Activated naive CD8-positive, alpha-beta T cell treated with anti-CD3 and anti-CD28 coated beads, Interleukin-2, amount 10 ng/mL, durations not matched to agents 7 days and 5 days (primary cell): Measurements from ENCODE around the gene AOC3. TPM values are rescaled to one million over a fixed set of nuclear protein-coding genes. Genes with fewer than 3 reads are reported as not detected.

Experiments used
- ATAC-seq: fragments of 150-1000 bp; cut with Tn5 transposase; one replicate; pipeline ENCODE4 v1.10.0; 2021; ENCODE audit warnings: low read depth, moderate library complexity
- POLR2A ChIA-PET: fragments of 350-600 bp; sonication (Branson Sonifier 250); formaldehyde crosslinking; loops from one replicate; lab custom pipeline; 2021; ENCODE audit warnings: antibody characterized with exemption; lab: Charles Lee
- DNase-seq: peaks from one replicate; pipeline ENCODE4 v3.0.0; 2021
- H3K27ac Mint-ChIP-seq: one replicate; pipeline ENCODE4 v1.8.0; 2022; ENCODE audit warnings: mild to moderate bottlenecking, mixed read lengths
- H3K27me3 Mint-ChIP-seq: one replicate; pipeline ENCODE4 v1.8.0; 2022; ENCODE audit warnings: mild to moderate bottlenecking, moderate library complexity, mixed read lengths
- H3K36me3 Mint-ChIP-seq: one replicate; pipeline ENCODE4 v1.8.0; 2021; ENCODE audit warnings: mild to moderate bottlenecking, mixed read lengths
- H3K4me1 Mint-ChIP-seq: one replicate; pipeline ENCODE4 v1.8.0; 2021; ENCODE audit warnings: mixed read lengths
- H3K4me3 Mint-ChIP-seq: one replicate; pipeline ENCODE4 v1.8.0; 2022; ENCODE audit warnings: mild to moderate bottlenecking, moderate library complexity, mixed read lengths
- H3K9me3 Mint-ChIP-seq: one replicate; pipeline ENCODE4 v1.8.0; 2021; ENCODE audit warnings: mixed read lengths
- total RNA-seq, 2 experiments: library from RNA; stranded (reverse); gene quantifications; one replicate each; pipeline ENCODE4 v1.2.3, GENCODE V29; 2021

The AOC3 gene
- total RNA-seq, 2 experiments from 2014 or later: 0.74 to 0.86 TPM

DNA sequence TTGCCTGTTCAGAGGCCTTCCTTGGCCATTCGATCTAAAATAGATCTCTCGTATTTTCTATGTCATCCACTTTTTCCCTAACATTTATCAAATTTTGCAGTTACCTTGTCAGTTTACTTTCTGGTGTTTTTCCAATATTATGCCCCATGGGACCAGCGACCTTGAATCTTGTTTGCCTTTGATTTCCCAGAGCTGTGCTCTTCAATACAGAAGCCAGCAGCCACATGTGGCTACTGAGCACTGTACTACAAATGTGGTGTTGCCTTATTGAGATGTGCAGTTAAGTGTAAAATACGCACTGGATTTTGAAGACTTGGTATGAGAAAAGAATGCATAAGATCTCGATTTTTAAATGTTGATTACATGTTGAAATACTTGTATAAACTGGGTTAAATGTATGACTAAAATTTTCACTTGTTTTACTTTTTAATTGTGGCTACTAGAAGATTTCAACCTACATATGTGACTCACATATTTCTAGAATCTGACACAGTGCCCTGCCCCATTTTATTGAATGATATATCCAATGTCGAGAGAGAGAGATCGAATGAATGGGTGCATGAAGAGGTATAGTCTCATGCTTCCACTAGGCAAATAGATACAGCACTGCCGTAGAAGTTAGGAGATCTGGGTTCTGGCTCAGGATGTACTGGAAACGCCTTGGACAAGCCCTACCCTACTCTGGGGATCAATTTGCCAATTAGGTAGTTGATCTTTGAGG lies 18.6 kb upstream of the AOC3 start:
- Mint-ChIP-seq H3K27me3 (peaks cover 2% of the 10 kb centered on the region), H3K9me3 (no peaks in the 10 kb centered on the region), H3K27ac (peak overlapping the region; percentile 97), H3K36me3 (peaks cover 19% of the 10 kb centered on the region), H3K4me3 (peak overlapping the region; percentile 92), H3K4me1 (peaks cover 16% of the 10 kb centered on the region)
- DNase-seq (no peak), ATAC-seq (peak; percentile 6)
- POLR2A ChIA-PET: interaction anchor here (0.9 to 2.8 kb wide), 3 partner anchors 8 to 166 kb away, joined by 4 to 44 read pairs (median 6); partner anchors contain the start of genes BECN1 and RPL27

DNA sequence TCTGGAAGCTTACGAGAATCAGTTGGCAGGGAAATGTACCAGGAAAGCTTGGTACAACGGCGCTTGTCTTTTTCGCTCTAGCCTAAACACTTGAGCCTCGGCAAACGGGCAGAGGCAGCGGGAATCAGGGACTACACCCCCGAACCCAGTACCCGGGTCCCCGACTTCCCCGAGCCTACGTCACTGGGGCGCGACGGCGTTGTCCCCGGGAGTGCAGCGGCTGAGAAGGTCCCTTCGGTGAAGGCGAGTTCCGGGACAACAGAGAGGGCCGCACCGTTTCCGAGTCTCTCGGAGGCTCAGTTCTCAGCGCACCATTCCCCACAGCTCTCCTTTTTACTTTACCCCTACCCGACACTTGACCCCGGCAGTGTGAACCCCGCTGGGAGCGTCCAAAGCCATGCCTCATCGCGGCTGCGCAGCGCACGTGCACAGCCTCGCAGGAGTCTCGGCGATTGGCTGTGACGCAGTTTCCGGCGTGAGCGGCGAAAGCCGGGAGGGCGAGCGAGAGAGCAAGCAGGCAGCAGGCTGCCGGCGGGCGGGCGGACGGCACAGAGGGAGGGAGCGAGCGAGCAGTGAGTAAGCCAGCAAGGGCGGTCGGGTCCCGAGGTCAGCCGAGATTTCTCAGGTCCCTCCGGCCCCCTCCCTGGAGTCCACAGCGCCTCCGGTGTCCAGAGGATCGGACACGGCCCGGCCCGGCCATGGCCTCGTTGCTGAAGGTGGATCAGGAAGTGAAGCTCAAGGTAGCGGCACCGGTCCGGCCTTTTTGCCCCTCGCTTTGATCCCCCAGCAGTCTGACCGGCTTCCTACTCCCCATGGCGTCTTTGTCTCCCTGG lies 17.8 kb upstream of the AOC3 start, which contains the start of gene PSME3:
Gene PSME3, plus strand, starts transcription at position 464 of the 833 bp plus-strand sequence. Its CDS starts 235 bp downstream, at position 699.
- Mint-ChIP-seq H3K36me3 (peaks cover 24% of the 10 kb centered on the region), H3K27me3 (no peaks in the 10 kb centered on the region), H3K4me3 (peak within 1 kb of the TSS; percentile 92), H3K9me3 (no peaks in the 10 kb centered on the region), H3K4me1 (peaks cover 19% of the 10 kb centered on the region), H3K27ac (peak within 1 kb of the TSS; percentile 97)
- POLR2A ChIA-PET: interaction anchor here (0.6 to 2.8 kb wide), 8 partner anchors 9 to 165 kb away, joined by 3 to 44 read pairs (median 4); partner anchors contain the start of genes AARSD1, BECN1, CNTD1 and COA3
- ATAC-seq: peak; percentile 92
- DNase-seq: peak; percentile 92

DNA sequence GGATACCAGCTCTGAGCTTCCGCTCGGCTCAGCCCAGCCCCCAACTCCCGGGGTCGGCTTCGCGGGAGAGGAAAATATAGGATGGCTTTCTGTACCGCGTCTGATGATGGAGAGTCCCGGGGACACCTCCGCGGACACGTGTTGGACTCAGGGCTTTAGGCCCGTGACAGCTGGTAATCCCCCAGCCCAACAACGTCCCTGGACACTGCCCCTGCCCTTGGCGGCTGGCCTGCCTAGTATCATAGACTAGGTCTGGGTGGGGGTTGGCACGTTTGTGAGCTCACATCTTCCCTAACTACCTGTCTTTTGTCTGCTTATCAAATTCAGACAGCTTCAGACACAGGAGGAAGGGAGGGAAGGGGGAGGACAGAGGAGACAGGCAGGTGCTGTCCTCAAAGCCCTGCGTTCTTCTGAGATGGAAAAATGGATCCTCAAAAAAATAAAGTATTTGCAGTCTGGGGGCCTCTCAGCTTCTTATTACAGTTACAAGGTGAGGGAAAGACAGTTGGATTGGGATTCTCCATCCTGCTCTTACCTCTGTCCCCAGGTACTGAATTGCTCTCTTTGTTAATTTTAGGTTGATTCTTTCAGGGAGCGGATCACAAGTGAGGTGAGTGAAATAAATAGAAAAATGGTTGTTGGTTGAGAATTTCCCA lies 17.1 kb upstream of the AOC3 start:
- no peak for ATAC-seq
- Mint-ChIP-seq H3K27me3 (no peaks in the 10 kb centered on the region), H3K27ac (peak overlapping the region; percentile 97), H3K9me3 (no peaks in the 10 kb centered on the region), H3K36me3 (peaks cover 28% of the 10 kb centered on the region), H3K4me1 (peaks cover 19% of the 10 kb centered on the region), H3K4me3 (peak overlapping the region; percentile 92)
- POLR2A ChIA-PET: interaction anchor here (0.6 to 2.8 kb wide), 7 partner anchors 10 to 164 kb away, joined by 3 to 44 read pairs (median 4); partner anchors contain the start of genes AARSD1, BECN1, CNTD1 and COA3
- no peak for DNase-seq

DNA sequence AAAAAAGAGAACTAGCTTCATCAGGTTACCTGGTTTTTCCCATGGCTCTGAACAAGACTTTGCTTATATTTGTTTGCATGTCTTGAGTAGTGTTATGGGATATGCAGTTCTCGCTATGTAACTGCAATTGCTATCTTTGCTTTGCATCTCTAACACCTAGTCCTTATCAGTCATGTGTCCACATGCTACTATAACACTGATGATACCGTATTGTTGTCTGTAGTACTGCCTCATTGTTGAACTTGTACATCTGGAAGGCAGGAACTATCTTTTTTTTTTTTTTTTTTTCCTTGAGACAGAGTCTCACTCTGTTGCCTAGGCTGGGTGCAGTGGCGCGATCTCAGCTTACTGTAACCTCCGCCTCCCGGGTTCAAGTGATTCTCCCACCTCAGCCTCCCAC lies 15.3 kb upstream of the AOC3 start:
- ATAC-seq (no peak), DNase-seq (no peak)
- H3K36me3 Mint-ChIP-seq: peaks cover 30% of the 10 kb centered on the region
- no peaks in the 10 kb centered on the region for H3K9me3 Mint-ChIP-seq
- peaks cover 19% of the 10 kb centered on the region for H3K4me1 Mint-ChIP-seq
- POLR2A ChIA-PET: no interaction called here
- H3K4me3 Mint-ChIP-seq: no peak overlapping the region
- H3K27me3 Mint-ChIP-seq: no peaks in the 10 kb centered on the region
- H3K27ac Mint-ChIP-seq: no peak overlapping the region

DNA sequence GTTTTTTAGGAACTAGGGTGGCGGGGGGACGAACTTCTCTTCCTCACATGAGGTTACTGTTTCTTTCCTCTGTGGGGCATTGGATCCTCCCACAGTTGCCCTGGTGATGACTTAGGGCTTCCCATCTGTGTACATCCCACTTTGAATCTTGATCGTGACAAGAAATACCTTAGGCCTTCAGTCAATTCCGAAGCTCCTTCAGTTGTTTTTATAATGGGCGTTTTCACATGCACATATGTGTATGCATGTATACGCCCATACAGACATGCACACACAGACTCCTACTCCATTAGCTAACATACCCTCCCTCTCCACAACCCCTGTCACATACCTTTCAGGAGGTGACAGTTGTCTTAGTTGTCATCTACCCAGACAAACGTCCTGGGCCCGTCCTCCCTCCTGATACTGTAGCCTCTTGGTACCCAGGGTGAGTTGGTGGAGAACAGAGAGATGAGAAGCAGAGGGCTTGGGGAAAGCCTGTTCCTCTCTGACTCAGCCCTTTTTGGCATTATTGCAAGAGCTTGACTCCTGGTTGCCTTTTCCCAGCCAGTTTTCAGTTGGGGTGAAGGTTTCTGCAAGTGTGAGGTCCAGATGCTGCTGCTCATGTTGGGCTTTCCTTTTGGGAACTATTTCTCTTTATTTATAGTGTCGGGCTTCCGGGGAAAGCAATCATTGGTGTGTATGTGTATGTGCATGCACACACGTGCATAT lies 8.9 kb upstream of the AOC3 start:
- POLR2A ChIA-PET: interaction anchor here (0.5 to 1.0 kb wide), 2 partner anchors 18 to 139 kb away, joined by 3 read pairs; partner anchors contain the start of gene BECN1
- H3K27me3 Mint-ChIP-seq: no peaks in the 10 kb centered on the region
- no peak for DNase-seq
- no peak for ATAC-seq
- H3K27ac Mint-ChIP-seq: no peak overlapping the region
- no peak overlapping the region for H3K4me3 Mint-ChIP-seq
- peaks cover 12% of the 10 kb centered on the region for H3K4me1 Mint-ChIP-seq
- H3K9me3 Mint-ChIP-seq: no peaks in the 10 kb centered on the region
- H3K36me3 Mint-ChIP-seq: peaks cover 11% of the 10 kb centered on the region

DNA sequence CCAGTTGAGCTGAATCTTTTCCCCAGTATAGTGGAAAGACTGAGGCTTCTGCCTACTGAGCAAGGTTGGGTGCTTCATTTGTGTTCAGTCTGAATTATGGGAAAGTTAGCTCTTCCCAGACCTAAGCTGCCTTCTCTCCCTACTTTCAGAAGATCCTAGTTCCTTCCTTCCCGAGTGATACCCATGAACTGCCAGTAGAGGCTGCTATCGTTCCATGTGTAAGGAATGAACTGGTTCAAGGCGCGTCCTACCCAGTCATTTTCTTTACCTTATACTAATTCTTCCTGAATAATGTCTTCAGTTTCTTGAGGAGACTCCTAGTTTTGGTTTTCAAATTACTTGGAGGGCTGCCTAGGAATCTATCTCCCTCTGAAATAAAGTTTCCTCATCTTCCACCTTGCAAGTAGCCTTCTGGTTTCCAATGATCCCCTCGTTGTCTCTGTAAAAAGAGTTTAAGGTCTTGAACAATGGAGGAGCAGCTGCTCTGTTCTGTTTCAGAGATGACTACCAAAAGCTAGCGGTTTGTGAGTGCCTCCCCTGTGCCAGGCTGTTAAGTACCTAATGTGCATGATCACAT lies 7.6 kb upstream of the AOC3 start:
- no peak overlapping the region for H3K27ac Mint-ChIP-seq
- no peaks in the 10 kb centered on the region for H3K27me3 Mint-ChIP-seq
- peaks cover 9% of the 10 kb centered on the region for H3K4me1 Mint-ChIP-seq
- ATAC-seq (no peak), DNase-seq (no peak)
- H3K4me3 Mint-ChIP-seq: no peak overlapping the region
- H3K36me3 Mint-ChIP-seq: peaks cover 6% of the 10 kb centered on the region
- H3K9me3 Mint-ChIP-seq: no peaks in the 10 kb centered on the region
- POLR2A ChIA-PET: interaction anchor here (0.5 to 1.4 kb wide), 3 partner anchors 19 to 155 kb away, joined by 3 to 6 read pairs (median 3); partner anchors contain the start of genes BECN1 and RPL27

DNA sequence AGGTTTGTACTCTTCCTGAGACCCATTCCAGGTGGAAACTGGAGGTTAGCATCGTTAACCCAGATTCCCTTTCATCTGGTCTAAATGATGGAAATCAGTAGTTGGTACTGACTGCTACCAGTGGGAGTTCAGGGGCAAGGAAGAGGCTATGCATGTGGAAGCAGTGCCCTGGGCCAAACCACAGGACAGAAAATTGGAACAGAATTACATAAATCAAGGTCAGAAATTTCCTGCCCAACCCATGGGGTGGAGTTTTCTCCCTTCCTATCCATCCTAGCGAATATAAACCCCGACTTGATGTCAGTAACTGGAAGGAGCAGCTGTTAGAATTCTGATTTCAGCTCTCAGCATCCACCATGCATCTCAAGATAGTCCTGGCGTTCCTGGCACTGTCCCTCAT lies 6.7 kb upstream of the AOC3 start, which contains the start of gene AOC2:
Gene AOC2, plus strand, starts transcription at position 310 of the 400 bp plus-strand sequence. Its CDS starts 47 bp downstream, at position 357.
- Mint-ChIP-seq H3K4me1 (peaks cover 9% of the 10 kb centered on the region), H3K36me3 (no peaks in the 10 kb centered on the region), H3K4me3 (no peak within 1 kb of the TSS), H3K27ac (no peak within 1 kb of the TSS), H3K27me3 (no peaks in the 10 kb centered on the region), H3K9me3 (no peaks in the 10 kb centered on the region)
- no peak for ATAC-seq
- DNase-seq: no peak
- POLR2A ChIA-PET: interaction anchor here (1.4 kb wide), 1 partner anchor 154 kb away, joined by 3 read pairs; the partner anchor contains the start of gene RPL27

DNA sequence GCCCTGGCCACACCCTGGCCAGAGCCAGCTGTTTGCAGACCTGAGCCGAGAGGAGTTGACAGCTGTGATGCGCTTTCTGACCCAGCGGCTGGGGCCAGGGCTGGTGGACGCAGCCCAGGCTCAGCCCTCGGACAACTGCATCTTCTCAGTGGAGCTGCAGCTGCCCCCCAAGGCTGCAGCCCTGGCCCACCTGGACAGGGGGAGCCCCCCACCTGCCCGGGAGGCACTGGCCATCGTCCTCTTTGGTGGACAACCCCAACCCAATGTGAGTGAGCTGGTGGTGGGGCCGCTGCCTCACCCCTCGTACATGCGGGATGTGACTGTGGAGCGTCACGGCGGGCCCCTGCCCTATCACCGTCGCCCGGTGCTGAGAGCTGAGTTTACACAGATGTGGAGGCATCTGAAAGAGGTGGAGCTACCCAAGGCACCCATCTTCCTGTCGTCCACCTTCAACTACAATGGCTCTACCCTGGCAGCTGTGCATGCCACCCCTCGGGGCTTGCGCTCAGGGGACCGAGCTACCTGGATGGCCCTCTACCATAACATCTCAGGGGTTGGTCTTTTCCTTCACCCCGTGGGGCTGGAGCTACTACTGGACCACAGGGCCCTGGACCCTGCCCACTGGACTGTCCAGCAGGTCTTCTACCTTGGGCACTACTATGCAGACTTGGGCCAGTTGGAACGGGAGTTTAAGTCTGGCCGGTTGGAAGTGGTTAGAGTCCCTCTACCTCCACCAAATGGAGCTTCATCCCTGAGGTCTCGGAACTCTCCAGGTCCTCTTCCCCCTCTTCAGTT lies 6.0 kb upstream of the AOC3 start:
- ATAC-seq: no peak
- no peak overlapping the region for H3K27ac Mint-ChIP-seq
- no peak overlapping the region for H3K4me3 Mint-ChIP-seq
- no peaks in the 10 kb centered on the region for H3K9me3 Mint-ChIP-seq
- POLR2A ChIA-PET: interaction anchor here (1.4 to 1.5 kb wide), 2 partner anchors 12 to 153 kb away, joined by 3 to 6 read pairs; partner anchors contain the start of genes PSME3 and RPL27
- peaks cover 9% of the 10 kb centered on the region for H3K4me1 Mint-ChIP-seq
- no peaks in the 10 kb centered on the region for H3K27me3 Mint-ChIP-seq
- DNase-seq: no peak
- H3K36me3 Mint-ChIP-seq: no peaks in the 10 kb centered on the region

DNA sequence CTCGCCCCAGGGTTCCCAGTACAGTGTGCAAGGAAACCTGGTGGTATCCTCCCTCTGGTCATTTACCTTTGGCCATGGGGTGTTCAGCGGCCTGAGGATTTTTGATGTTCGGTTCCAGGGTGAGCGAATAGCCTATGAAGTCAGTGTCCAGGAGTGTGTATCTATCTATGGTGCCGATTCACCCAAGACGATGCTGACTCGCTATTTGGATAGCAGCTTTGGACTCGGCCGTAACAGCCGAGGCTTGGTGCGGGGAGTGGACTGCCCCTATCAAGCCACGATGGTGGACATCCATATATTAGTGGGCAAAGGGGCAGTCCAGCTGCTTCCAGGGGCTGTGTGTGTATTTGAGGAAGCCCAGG lies 5.5 kb upstream of the AOC3 start:
- POLR2A ChIA-PET: interaction anchor here (1.5 kb wide), 1 partner anchor 12 kb away, joined by 6 read pairs; the partner anchor contains the start of gene PSME3
- no peak for ATAC-seq
- H3K4me1 Mint-ChIP-seq: peaks cover 9% of the 10 kb centered on the region
- H3K4me3 Mint-ChIP-seq: no peak overlapping the region
- no peaks in the 10 kb centered on the region for H3K27me3 Mint-ChIP-seq
- DNase-seq: no peak
- H3K27ac Mint-ChIP-seq: no peak overlapping the region
- H3K36me3 Mint-ChIP-seq: no peaks in the 10 kb centered on the region
- no peaks in the 10 kb centered on the region for H3K9me3 Mint-ChIP-seq

DNA sequence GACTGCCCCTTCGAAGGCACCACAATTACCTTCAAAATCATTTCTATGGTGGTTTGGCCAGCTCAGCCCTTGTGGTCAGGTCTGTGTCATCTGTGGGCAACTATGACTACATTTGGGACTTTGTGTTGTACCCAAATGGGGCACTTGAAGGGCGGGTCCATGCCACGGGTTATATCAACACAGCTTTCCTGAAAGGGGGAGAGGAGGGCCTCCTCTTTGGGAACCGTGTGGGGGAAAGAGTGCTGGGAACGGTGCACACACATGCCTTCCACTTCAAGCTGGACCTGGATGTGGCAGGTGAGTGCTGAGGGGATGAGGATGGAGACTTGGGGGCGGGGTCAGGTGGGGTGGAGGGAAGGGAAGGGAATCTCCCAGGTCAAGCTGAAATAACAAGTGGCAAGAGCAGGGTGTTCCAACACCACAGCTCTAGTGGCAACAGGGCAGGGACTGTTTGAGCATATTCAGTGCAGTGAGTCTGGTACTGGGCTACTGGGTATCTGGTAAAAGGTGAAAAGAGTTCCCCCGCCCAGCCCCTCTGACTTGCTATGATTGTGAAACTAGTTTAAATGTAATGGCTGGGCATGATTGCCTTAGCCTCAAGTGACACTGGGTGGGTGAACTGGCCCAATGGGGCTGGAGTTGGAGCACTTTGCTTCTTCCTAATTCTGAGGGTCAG lies 4.9 kb upstream of the AOC3 start:
- Mint-ChIP-seq H3K27me3 (no peaks in the 10 kb centered on the region), H3K4me1 (peaks cover 9% of the 10 kb centered on the region), H3K9me3 (no peaks in the 10 kb centered on the region), H3K27ac (peak overlapping the region; percentile 76), H3K36me3 (no peaks in the 10 kb centered on the region), H3K4me3 (no peak overlapping the region)
- POLR2A ChIA-PET: interaction anchor here (1.5 kb wide), 1 partner anchor 13 kb away, joined by 6 read pairs; the partner anchor contains the start of gene PSME3
- ATAC-seq: no peak
- no peak for DNase-seq
